Measurements from ENCODE around the gene DYNLL1. TPM values are rescaled to one million over a fixed set of nuclear protein-coding genes. Genes with fewer than 3 reads are reported as not detected.
A peak's percentile ranks its signal among the peaks of the same experiment; 100 is the strongest.

DYNLL1 gene
- total RNA-seq, 1 donor from 2014 or later, result 144 TPM

- peak; percentile 81 for ATAC-seq
- DNase-seq, result peak; percentile 73
- intact Hi-C loops (cut with micrococcal nuclease), result loop anchor here (5.0 kb wide), 1 partner anchor 41 kb away; the partner anchor contains the start of gene DYNLL1
Measured at GRCh38 chr12:120538281-120539156, 42.6 kb downstream of the DYNLL1 start.

GRCh38 chr12:120539303-120539702 lies 43.4 kb downstream of the DYNLL1 start:
- peak; percentile 20 for ATAC-seq
- intact Hi-C loops (cut with micrococcal nuclease), result loop anchor here (5.0 kb wide), 1 partner anchor 42 kb away; the partner anchor contains the start of gene DYNLL1
- DNase-seq, result no peak

GRCh38 chr12:120540445-120540844 lies 44.5 kb downstream of the DYNLL1 start:
- DNase-seq (no peak), ATAC-seq (peak; percentile 1)
- intact Hi-C loops (cut with micrococcal nuclease), result no loop called here

- DNase-seq, result no peak
- no peak for ATAC-seq
- intact Hi-C loops (cut with micrococcal nuclease), result no loop called here
Measured at GRCh38 chr12:120542166-120542565, 46.3 kb downstream of the DYNLL1 start.

GRCh38 chr12:120544691-120545090 lies 48.8 kb downstream of the DYNLL1 start:
- ATAC-seq (no peak), DNase-seq (no peak)
- intact Hi-C loops (cut with micrococcal nuclease), result no loop called here

- no peak for ATAC-seq
- intact Hi-C loops (cut with micrococcal nuclease), result no loop called here
Measured at GRCh38 chr12:120546050-120546386, 50.1 kb downstream of the DYNLL1 start.

More at GRCh38 chr12:120546050-120546386, 50.1 kb downstream of the DYNLL1 start:
- no peak for DNase-seq

Other genes starting within 250 kb of the DYNLL1 start
- gene PXN, start 230.4 kb upstream of the DYNLL1 start, total RNA-seq, result 65.9 TPM
- gene RNU4-2, start 204.2 kb upstream of the DYNLL1 start, total RNA-seq, result 13,220 TPM
- gene RNU4-1, start 202.9 kb upstream of the DYNLL1 start, total RNA-seq, result 1,438 TPM
- gene SIRT4, start 193.8 kb upstream of the DYNLL1 start, total RNA-seq, result 10.2 TPM
- gene PLA2G1B, start 168.3 kb upstream of the DYNLL1 start, total RNA-seq, result not detected
- gene MSI1, start 126.9 kb upstream of the DYNLL1 start, total RNA-seq, result 6.8 TPM
- gene COX6A1, start 58.0 kb upstream of the DYNLL1 start, total RNA-seq, result 116 TPM
- 15.8 TPM for gene TRIAP1, start 49.7 kb upstream of the DYNLL1 start, total RNA-seq
- gene GATC, start 49.7 kb upstream of the DYNLL1 start, total RNA-seq, result 13.1 TPM
- 38.9 TPM for gene SRSF9, start 26.4 kb upstream of the DYNLL1 start, total RNA-seq
- 38.0 TPM for gene COQ5, start 33.0 kb downstream of the DYNLL1 start, total RNA-seq
- gene RNF10, start 38.2 kb downstream of the DYNLL1 start, total RNA-seq, result 251 TPM
- 34.0 TPM for gene POP5, start 85.3 kb downstream of the DYNLL1 start, total RNA-seq
- gene CABP1, start 144.5 kb downstream of the DYNLL1 start, total RNA-seq, result 8.0 TPM
- gene MLEC, start 191.0 kb downstream of the DYNLL1 start, total RNA-seq, result 130 TPM
- 13.2 TPM for gene UNC119B, start 214.3 kb downstream of the DYNLL1 start, total RNA-seq
- gene ACADS, start 229.7 kb downstream of the DYNLL1 start, total RNA-seq, result 108 TPM

Data from left ventricle myocardium superior (tissue), 1 donor.